A549 treated with Mapracorat at 1 μM for 4 hours (cell line): ENCODE results near the gene MASP2. TPM values are rescaled to one million over a fixed set of nuclear protein-coding genes. Genes with fewer than 3 reads are reported as not detected.

ENCODE experiments used
- total RNA-seq: library from RNA; stranded (reverse); fragments of 200-300 nt; extraction: Qiagen RNA extraction; gene quantifications from 5 replicates; pipeline ENCODE4 v1.2.3, GENCODE V29; 2022

MASP2 gene
- total RNA-seq: 0.10 to 0.21 TPM (median 0.17 TPM) in 4 of 5 replicates, not detected in the other

DNA sequence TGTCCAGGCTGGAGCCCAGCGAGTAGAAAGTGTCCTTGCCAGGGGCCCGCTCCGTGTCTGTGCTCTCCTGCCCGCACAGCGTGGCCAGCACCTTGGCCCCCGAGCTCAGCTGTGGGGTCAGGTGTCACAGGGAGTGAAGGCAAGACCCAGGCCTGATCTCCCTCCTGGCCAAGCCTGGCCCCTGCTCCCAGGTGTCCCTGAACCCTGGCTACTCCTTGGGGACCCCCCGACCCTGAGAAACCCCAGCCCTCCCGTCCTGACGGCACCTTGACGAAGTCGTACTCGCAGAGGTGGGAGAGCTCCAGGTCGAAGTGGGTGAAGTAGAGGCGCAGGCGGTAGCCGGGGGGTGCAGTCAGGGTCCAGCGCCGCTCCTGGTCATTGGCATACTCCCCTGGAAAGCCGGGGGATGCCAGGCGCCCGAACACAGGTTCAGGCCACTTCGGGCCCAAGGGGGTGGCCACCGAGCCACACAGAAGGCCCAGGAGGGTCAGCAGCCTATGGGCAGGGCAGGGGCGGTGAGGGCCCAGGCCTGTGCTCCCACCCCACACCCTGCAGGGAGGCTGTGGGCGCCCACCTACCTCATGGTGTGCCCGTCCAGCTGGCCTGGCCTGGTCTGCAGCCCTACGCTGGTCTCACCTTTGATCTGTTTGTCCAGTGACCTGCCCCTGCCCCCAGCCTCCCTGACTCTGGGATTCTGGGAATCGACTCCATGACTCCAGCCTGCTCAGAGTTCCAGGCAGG lies at the start of gene MASP2:
Gene MASP2 (minus strand): TSS at position 615 of the 741 bp plus-strand sequence. CDS start 32 bp downstream, at position 583.

DNA sequence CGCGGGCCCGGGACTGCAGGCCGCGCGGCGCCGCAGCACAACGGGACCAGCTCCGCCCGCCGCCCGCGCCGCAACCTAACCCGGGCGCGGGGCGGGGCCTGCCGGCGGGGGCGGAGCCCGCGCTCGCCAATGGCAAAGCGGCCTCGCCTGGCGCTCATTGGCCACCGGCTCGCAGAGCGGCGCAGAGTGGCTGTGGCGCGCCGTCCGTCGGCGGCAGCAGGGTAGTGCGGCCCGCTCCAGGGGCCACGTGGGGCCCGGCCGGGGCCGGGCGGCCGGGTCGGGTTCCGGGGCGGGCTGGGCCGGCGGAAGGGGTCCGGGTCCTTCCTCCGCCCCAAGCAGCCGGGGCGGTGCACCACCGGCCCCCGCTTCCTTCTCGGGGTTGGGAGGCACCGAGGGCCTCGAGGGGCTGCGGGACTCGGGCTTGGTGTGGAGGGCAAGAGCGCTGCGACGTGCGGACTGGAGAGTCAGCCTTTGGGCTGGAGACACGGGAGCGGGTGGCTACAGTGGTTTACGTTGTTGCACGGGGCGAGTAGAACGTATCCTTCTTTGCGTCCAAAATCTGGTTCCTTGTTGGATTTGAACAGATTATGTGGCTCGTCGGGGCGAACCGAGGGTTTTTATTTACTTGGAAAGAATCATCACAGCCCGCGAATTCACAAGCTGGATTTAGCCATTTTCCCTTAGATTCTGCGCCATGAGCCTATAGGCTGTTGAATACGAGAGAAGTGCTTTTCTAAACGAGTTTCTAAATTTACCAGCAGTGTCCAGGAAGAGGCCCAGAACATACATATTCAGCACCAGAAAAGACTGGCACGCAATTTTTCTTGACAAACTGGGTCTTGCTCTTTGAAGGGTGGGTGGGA lies 13.2 kb upstream of the MASP2 start, which contains the start of gene SRM:
Gene SRM (minus strand): TSS at position 51 of the 863 bp plus-strand sequence. CDS start 75 bp downstream, outside the sequence.

DNA sequence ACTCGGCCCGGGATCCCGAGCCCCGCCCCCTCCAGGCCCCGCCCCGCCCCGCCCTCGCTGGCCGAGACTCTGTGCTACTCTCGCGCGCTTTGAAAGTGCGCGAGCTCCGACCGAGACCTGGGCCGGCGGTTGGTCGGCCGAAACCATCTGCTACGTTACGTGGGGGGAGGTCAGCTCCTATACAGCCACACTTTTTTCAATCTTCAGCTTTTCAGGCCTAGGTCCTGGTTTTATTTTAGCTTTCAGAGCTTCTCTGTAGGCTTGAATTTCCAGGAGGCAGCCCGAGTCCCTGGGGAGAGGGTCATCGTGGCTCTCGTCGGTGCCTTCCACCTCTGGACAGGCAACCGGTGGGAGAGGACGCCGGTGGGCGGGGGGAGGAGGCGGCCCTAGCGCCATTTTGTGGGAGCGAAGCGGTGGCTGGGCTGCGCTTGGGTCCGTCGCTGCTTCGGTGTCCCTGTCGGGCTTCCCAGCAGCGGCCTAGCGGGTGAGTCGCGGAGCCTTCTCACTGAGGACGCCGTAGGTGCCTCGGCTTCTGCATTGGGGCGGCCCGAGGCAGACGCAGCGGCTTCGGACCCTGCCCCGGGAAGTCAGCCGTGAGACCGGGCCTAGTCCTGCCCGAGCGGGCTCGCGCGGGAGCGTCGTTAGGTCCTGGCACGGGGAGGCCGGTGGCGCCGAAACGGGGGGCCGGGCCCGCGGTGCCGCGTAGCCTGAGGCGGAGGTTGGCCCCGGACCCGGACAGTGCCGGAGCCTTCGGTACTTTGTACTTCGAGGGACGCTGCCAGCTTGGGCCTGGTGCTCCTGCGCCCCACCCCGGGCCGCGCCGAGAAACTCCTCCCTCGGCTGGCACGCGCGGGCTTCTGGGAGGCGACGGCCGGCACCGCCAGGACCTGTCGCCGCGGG lies 34.5 kb downstream of the MASP2 start, which contains the start of gene TARDBP:
Gene TARDBP (plus strand): TSS at position 395 of the 900 bp plus-strand sequence. CDS start 1,074 bp downstream, outside the sequence.

Other genes with a start within 250 kb of the MASP2 start
- gene TARDBP, start 34.6 kb downstream of the MASP2 start, total RNA-seq: 168 to 213 TPM (median 192 TPM) in 5 replicates
- 139 to 230 TPM (median 194 TPM) in 5 replicates for gene SRM, start 12.8 kb upstream of the MASP2 start, total RNA-seq
- gene EXOSC10, start 52.6 kb upstream of the MASP2 start, total RNA-seq: 34.3 to 40.1 TPM (median 36.1 TPM) in 5 replicates
- not detected in 5 replicates for gene ANGPTL7, start 142.1 kb upstream of the MASP2 start, total RNA-seq
- gene MTOR, start 215.3 kb upstream of the MASP2 start, total RNA-seq: 12.3 to 14.4 TPM (median 13.3 TPM) in 5 replicates
- 14.2 to 17.5 TPM (median 16.6 TPM) in 5 replicates for gene UBIAD1, start 226.0 kb upstream of the MASP2 start, total RNA-seq